DMS 273 (cell line): ENCODE data around the gene ACAA2.

Source experiments
- DNase-seq: peaks from one replicate; lab custom pipeline; 2025; ENCODE audit not compliant: unreplicated experiment; lab: John Stamatoyannopoulos, UW

The ACAA2 gene, protein sequence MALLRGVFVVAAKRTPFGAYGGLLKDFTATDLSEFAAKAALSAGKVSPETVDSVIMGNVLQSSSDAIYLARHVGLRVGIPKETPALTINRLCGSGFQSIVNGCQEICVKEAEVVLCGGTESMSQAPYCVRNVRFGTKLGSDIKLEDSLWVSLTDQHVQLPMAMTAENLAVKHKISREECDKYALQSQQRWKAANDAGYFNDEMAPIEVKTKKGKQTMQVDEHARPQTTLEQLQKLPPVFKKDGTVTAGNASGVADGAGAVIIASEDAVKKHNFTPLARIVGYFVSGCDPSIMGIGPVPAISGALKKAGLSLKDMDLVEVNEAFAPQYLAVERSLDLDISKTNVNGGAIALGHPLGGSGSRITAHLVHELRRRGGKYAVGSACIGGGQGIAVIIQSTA

DNA sequence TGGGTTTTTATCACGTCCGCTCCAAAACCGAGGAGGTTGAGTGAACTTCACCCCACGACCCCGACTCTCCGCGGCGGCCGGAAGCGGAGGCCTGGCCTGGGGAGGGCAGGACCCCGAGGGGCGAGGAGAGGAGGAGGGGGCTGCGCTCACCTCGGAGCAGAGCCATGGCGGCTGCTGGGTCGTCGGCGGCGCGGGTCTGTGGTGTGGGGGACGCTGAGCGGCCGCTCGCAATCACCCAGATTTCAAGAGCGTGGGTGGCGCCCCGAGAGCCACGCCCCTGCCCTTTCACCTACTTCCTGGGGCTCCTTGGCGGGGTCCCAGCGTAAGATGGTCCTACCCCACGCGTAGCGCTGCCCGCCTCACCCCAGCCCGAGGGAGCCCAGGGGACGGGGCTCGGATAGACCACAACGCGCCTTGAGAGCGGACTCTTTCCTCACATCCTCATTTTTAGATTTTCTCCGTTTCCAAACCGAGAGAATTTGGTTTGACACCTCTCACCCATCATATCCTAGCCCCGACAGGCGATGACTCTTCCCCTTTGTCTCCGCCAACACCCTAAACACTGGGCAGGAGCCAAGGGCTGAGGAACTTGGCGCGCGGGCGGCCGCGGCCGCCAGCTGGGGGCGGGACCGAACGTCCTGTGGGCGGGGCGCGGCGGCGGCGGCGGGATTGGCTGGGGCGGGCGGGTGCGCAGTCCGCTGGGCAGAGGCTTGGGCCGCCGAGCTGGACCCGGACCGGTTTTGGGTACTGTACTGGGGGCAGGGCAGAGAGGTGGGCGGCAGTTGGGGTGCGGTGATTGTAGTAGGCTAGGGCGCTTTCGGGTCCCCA lies at the start of gene ACAA2:
TSS of gene ACAA2 (minus strand) at position 215 of the 828 bp plus-strand sequence. CDS start at position 166, 49 bp downstream.
- DNase-seq: peak; percentile 94

DNA sequence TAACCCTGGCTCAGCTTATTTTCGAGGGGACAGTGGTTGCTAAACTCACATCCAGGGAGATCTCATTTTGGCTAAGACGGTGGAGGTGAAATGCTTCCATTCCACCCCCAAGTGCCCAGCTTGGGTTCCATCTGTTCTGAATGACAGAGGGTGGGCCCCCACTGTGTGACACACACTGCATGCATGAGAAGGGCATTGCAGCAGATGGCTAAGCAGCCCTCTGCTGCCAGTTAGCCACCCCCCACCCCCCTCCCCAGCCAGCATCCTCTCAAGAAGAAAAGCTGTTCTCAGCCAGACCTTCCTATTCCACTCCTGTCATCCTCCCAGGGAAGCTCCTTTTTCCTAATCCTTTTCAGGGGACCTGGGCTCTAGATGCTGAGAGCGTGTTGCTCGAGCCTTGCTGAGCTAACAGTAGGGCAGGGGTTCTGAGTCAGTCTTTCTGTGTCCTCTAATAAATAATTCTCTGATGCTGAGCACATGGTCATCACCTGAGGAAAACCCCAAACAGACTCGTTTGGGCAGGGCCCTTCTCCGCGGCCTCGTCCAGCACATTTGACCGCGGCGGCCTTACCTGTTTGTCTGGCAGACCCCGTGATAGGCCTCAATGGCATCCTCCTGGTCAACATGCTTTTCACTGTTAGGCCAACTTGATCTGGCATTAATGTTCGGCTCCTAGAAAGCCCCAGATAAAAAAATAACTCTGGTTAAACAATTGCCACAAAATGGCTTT lies 49.5 kb upstream of the ACAA2 start:
- DNase-seq: peak; percentile 94

DNA sequence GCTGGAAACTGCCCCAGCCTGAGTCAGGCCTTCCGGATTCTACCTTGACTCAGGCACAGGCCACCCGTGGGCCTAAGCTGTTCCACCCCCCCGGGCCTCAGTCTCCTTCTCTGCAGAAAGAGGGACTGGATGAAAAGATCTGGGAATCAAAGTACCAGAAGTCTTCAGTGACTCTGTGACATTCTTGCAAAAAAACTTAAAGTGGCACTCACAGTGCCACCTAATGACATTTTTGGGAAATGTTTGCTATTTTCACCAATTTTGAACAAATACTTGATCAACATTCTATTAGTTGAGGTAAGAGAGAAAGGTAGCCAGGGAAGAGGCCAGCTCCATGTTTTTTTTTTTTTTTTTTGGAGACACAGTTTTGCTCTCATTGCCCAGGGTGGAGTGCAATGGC lies 48.3 kb upstream of the ACAA2 start:
- peak; percentile 20 for DNase-seq

DNA sequence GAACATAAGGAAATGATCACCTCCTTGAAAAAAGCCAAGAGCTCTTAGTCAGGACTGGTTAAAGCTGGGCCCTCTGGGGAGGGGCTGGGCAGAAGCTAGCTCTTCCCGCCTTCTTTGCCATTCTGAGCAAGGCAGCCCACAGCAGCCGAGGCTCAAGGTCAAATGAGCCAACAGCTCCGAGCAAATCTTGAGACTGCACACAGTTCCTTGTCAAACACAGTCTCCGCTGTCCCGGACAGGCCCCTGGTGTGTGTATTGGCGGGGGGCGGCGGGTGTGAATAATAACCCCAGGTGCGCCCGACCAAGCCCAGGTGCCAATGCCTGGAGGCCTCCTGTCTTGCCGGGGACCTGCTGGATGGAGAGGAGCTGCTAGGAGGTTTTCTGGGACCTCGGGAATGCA lies 46.4 kb upstream of the ACAA2 start:
- DNase-seq: no peak

DNA sequence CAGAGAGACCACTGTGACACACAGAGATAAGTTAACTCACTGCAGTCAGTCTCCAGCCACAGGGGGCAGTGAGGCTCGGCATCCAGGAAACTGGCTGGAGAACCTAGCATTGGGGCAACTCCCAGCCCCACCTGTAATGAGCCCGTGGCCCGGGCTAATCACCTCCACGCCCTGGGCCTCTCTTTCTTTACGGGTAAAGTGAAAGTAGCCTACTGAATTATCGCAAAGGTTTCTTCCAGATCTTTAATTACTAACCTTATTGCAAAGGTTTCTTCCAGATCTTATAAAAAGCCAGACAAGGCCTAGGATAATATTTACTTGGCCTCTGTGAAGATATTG lies 45.7 kb upstream of the ACAA2 start:
- DNase-seq: no peak

DNA sequence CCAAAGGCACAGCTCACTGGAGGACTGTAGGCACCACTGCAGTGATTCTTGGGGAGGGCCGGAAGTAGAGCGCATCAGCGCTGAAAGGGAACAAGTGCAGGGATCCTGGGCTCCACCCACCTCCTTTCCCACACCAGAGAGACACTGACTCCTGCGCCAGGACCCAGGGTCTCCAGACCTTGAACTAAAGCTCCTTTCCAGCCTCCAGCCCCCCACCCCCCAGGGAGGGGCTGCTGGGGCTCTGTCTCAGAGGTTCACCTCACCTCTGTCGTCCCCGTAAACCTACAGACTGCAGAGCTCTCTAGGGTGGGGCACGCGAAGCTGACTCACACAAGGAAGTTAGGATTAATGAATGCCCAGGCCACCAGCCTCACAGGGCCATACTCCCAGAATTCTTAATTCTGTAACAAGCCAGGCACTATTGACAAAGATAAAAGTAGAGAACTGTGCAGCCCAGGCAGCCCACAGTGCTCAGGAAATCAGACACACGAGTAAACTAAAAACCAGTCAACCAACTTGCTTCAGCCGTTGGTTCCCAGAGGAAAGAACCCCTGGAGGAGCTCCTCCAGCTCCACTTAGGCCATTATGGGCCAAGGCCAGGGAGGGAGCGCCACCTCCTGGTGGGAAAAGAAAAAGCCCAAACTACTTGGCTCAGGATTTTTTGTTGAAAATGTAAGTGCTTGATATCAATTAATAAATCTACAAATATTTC lies 45.1 kb upstream of the ACAA2 start:
- DNase-seq: peak; percentile 90

DNA sequence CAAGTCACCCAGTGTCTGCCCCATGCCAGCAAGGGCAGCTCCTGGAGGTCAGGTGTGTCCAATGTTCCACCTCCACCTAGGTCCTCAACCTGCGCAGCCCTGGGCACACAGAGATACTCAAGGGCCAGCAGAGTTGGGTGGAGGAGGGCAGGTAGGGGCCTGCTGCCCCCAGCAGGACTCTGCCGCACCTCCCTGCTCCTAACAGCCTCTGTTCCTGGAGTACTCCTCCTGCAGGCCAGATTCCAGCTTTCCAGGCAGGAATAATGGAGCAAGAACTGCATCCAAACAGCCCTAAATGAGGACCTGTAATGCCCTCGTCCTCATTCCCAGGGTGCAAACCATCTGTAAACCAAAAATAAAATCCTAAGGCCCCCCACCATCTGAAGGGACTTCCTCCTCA lies 44.4 kb upstream of the ACAA2 start:
- peak; percentile 23 for DNase-seq

DNA sequence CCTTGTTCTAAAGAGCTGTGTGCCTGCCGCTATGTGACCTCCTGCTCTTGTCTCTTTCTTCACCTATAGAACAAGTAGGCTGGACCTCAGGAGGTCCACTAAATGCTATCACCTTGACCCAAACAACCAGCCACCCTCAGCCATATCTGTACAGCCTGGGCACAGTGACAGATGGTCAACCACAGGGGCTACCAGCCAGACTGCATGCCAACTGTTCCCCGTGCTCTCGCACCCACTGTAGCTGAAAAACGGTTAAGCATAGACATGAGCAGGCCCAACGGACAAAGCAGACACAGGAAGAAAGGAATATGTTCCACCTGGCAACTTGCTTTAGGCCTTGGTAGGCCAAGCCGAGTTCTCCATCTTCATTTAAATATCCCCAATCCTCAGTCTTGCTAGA lies 43.2 kb upstream of the ACAA2 start:
- DNase-seq: peak; percentile 79

DNA sequence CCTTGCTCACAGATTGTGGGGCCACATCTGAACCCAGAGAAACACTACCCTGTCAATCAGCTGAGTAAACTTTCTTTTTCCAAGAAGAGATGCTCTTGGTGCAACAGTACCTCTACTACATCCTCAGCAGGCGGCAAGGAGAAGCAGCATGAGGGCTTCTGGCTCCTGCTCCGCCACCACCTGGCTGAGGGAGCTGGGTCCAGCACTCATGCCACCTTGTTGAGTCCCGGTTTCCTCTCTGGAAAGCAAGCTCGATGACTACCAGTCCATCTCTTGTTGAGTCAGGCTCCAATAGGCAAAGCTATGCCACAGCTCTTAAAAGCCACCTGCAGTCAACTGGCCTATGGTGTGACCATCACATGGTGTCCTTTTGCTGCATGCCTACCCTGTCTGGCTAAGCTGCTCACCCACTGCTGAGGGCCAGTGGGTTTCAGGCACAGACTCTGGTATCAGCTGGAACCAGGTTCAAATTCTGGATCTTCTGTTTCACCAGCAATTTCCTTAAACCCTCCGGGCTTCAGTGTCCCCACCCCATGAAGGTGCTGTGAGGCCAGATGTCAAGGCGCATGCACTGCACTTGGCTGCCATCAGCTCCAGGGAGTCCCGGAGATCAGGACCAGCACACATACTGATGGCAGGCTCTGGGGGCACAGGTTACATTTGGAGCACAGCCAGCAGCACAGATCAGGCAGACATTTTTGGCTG lies 42.5 kb upstream of the ACAA2 start:
- no peak for DNase-seq

DNA sequence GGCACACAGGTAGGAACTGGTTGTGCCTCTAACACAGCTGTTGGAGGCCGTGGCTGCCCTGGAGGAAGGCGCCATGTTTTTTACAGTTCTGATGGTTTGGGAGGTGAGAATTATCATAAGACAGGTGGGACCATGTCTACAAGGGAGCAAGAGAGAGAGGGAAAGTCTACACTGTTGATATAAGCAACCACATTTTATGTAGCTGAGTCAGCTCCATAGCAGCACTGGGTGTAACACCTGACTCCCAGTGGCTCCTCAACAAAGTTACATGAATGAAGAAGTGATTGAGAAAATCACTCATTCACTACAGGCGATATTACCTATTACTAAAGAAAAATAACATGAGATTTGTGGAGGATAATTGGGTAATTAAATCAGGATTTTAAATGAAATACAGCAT lies 41.3 kb upstream of the ACAA2 start:
- DNase-seq: no peak

DNA sequence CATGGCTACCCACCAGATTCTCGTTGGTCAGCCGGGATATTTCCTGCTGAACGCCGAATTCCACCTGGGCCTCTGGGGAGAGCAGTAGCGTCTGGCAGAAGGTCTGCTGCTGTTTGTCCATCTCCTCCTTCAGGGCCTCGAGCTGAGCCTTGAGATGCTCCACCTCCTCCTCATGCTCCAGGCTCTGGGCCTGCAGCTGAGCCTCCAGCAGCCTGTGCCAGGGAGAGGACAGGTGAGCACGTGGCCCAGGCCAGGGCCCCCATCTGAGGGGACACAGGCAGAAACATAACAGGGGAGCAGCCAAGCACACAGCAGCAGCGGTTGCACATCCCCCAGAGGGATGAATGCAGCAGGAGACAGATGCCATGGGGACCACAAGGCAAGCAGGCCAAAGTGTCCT lies 40.1 kb upstream of the ACAA2 start:
- DNase-seq: no peak

DNA sequence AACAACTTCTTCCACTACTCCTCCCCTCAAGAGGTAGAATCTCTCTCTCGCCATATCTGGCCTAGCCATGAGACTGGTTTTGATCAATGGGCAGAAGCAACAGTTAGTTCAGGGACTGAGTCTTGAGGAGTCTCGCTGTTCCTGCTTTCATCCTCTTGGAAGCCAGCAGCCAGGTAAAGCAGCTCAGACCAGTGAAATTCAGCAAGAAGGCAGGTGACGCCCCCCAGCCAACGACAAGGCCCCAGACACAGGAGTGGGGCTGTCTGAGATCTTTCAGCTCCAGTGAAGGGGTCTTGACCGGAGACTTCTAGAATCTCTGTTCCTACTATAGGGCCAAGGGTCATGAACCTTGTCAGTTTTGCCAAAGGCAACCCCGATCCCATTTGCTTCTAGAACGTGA lies 39.7 kb upstream of the ACAA2 start:
- DNase-seq: no peak

DNA sequence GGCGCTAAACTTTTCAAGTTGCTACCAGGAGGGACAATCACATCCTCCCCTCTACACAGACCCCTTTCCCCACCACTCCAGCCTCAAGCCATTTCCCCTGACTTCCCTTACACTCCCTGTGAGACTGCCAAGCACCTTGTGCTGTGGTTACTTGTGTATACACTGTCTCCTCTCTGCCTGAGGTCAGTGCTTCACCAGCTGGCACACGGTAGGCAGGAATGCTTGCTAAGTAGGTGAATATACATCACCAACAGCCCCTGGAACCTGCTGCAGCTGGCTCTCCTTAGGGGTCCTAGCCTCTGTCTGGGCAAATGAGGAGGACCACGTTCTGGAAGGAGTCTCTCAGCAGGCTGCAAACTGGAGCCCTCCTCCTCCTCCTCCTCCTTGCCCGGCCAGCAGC lies 38.3 kb upstream of the ACAA2 start:
- DNase-seq: peak; percentile 22

DNA sequence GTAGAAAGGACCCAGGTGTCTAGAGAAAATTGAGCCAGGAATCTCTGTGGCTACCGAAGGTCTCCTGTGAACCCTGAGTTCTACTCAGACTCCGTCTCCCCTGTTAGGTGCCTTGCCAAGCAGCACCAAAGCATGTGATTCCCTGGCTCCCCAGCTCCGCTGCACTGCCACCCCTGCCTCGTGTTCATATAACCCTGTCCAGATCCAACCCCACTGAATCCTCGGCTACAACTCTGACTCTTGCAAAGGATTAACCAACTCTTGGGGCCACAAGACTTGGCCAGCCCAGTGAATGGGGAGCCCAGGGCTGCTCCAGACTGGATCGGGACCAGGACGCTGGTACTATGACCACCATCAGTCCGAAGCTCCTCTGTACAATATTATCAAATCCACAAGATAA lies 37.3 kb upstream of the ACAA2 start:
- DNase-seq: no peak

DNA sequence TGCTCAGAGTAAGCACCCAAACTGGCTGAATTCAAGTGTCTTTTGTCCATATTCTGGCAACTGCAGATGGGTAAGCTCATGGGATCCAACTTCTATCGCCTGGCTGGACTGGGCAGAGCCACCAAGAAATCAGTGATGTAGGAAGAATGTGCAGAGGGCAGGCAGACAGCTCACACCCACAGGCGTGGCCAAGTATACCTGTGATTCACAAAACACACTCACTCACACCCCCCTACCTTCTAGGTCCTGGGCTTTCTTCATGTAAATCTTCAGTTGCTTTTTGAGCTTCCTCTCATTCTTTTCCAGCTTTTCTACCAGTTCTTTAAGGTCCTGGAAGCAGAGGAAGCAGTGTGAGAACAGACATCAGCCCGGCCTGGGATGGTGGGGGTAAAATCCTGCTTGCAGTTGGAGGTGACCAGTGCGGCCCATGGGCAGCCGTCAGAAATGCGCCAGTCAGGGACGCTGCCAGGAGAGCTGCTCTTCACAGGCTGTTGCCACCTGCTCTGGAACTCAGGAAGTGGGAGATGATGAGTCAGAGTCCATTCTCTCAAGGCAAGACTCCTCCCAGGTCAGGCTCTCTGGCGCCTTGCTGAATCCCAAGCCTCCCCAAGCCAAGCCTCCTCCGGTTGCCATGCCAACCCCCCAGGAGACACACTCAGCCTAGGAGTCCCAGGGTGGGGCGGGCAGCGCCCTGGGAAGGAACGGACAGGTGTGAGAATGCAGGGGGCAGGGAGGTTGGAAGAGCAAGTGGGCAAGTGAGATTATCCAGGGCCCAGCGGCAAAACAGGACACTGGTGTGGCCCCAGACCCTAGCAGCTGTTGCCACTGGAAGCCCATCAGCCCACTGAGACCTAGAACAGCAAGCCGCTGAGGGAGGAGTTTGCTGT lies 36.2 kb upstream of the ACAA2 start:
- peak; percentile 87 for DNase-seq

DNA sequence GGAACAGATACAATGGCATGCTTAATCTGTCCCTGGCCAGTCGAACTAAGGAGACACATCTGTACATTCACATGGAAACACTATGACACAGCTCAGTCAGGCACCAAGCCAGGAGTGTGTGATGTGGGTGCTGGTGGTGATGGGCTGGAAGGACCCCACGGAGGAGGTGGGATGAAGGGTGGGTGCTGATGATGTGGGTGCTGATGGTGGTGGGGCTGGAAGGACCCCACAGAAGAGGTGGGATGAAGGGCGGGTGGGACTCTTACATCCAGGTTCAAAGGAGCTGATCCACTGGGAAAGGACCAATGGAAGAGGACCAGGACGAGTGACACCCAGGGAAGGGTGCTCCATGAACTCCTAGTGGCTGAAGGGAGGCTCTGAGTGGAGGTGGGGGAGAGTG lies 34.8 kb upstream of the ACAA2 start:
- DNase-seq: no peak

DNA sequence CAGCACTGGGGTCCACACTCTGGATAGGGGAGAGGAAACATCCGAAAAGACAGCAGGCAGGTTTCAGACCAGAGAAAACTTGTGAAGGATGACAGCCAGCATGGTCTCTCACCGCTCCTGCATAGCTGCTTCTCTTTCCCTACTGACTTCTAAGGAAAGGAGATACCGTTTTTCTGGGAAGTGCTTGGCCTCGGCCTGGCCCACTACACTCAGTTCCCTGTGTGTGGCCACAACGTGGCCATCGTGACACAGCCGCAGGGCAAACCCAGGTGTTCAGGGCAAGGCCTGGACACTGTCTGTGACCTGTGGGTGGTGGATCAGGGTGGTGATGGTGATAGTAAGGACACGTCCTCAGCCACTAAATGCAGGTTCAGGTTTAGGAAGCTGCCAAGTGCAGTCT lies 34.2 kb upstream of the ACAA2 start:
- DNase-seq: no peak

DNA sequence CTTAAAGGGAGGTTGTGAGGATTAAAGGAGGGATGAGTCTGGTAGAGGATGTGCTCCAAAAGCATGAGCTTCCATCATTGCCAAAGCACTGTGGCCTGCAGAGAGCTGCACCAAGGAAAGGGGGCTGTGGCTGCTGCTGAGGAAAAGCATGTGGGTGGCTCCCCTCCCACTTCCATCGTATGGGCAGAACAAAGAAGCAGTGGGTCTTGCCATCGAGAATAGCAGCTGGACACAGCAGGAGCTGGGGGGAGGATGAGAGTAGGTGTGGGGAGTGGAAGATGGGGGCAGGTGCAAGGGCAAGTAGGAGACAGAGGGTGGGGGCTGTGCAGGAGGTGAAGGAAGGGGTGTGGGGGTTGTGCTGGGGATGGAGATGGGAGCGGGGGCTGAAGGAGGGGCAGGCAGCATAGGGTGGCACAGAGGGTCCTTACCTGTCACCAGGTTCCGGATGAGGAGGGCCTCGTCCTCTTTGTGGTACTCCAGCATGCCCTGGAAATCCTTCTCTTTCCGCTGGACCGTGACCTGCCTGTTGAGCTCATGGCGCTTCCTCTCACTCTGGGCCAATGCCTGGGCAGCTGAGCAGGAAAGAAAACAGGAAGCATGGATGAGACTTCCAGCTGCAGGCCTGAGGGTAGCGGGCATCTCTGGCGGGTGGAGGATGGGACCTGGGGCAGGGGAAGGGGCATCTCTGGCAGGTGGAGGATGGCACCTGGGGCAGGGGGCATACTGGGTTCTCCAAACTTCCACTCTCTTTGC lies 33.6 kb upstream of the ACAA2 start:
- DNase-seq: no peak

DNA sequence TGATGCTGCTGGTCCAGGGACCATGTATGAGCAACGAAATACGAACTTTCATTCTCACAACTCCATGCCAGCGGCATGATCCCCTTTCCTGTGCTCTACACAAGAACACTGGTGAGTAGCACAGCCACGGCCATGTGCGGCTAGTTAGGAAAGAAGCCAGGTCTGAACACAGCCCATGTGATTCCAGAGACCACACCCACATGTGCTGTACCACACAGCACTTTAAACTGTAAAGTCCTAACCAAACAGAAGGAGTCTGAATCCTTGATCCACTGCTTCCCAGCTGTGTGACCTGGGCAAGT lies 33.0 kb upstream of the ACAA2 start:
- no peak for DNase-seq
